Measurements from ENCODE around the gene INHBA. TPM values are rescaled to one million over a fixed set of nuclear protein-coding genes. Genes with fewer than 3 reads are reported as not detected.

The INHBA gene
- total and polyA plus RNA-seq, 2 experiments from 2014 or later: 5.5 to 8.8 TPM

- no peak overlapping the region for H3K4me2 ChIP-seq (ENCODE audit: unreplicated experiment)
- no peaks in the 10 kb centered on the region for H3K79me2 ChIP-seq (ENCODE audit: insufficient read depth)
- H3K9me2 ChIP-seq (ENCODE audit: insufficient read depth): no peaks in the 10 kb centered on the region
- in situ Hi-C loops (cut with MboI): no loop called here
- no peaks in the 10 kb centered on the region for H3K4me1 ChIP-seq (ENCODE audit: insufficient read depth)
- no peak for DNase-seq
- no peak overlapping the region for H3K9ac ChIP-seq
- TF ChIP-seq EZH2phosphoT487 (IDR thresholded peaks at IDR 0.05; ENCODE audit: insufficient read depth, low read depth) (no peak), EZH2 (IDR thresholded peaks at IDR 0.05; ENCODE audit: insufficient read depth, poor library complexity, severe bottlenecking) (no peak)
- no peaks in the 10 kb centered on the region for H3K27me3 ChIP-seq (replicated peaks; ENCODE audit: insufficient read depth)
- H3F3A ChIP-seq (ENCODE audit: insufficient read depth): peaks cover 8% of the 10 kb centered on the region; the same call in 1 of the 2 replicates
- H3K36me3 ChIP-seq (ENCODE audit: low read depth): no peaks in the 10 kb centered on the region
- no peak overlapping the region for H2AFZ ChIP-seq
- WGBS, 2 experiments (ENCODE audit: low coverage in 1 of 2, low lambda C conversion rate in 2 of 2, missing lambda C conversion rate in 2 of 2): 97% methylated on average over 3 of the region's 3 CpGs
- no peaks in the 10 kb centered on the region for H4K20me1 ChIP-seq (ENCODE audit: insufficient read depth)
- H3K27ac ChIP-seq: no peak overlapping the region
- no peaks in the 10 kb centered on the region for H3K9me3 ChIP-seq (ENCODE audit: low read depth)
- no peak overlapping the region for H3K4me3 ChIP-seq
These were observed 32.3 kb upstream of the INHBA start for GRCh38 chr7:41735206-41735605.

- Histone ChIP-seq H3K9me3 (ENCODE audit: low read depth) (no peaks in the 10 kb centered on the region), H3K9ac (no peak overlapping the region), H3K4me1 (ENCODE audit: insufficient read depth) (no peaks in the 10 kb centered on the region), H4K20me1 (ENCODE audit: insufficient read depth) (no peaks in the 10 kb centered on the region), H3K4me3 (no peak overlapping the region), H3K27ac (no peak overlapping the region), H3K4me2 (ENCODE audit: unreplicated experiment) (no peak overlapping the region), H3F3A (ENCODE audit: insufficient read depth) (peaks cover 8% of the 10 kb centered on the region; the same call in 1 of the 2 replicates), H3K9me2 (ENCODE audit: insufficient read depth) (no peaks in the 10 kb centered on the region), H3K27me3 (replicated peaks; ENCODE audit: insufficient read depth) (no peaks in the 10 kb centered on the region), H3K79me2 (ENCODE audit: insufficient read depth) (no peaks in the 10 kb centered on the region), H3K36me3 (ENCODE audit: low read depth) (no peaks in the 10 kb centered on the region), H2AFZ (no peak overlapping the region; the same call in 1 of the 2 replicates)
- in situ Hi-C loops (cut with MboI): no loop called here
- DNase-seq: peak; percentile 37
- TF ChIP-seq EZH2phosphoT487 (IDR thresholded peaks at IDR 0.05; ENCODE audit: insufficient read depth, low read depth) (no peak), EZH2 (IDR thresholded peaks at IDR 0.05; ENCODE audit: insufficient read depth, poor library complexity, severe bottlenecking) (no peak)
- WGBS, 2 experiments (ENCODE audit: low coverage in 1 of 2, low lambda C conversion rate in 2 of 2, missing lambda C conversion rate in 2 of 2): 86 to 88% methylated on average over 7 of the region's 7 CpGs
These were observed 30.0 kb upstream of the INHBA start for GRCh38 chr7:41732843-41733306.

GRCh38 chr7:41732436-41732785 lies 29.5 kb upstream of the INHBA start:
- Histone ChIP-seq H3F3A (ENCODE audit: insufficient read depth) (peaks cover 8% of the 10 kb centered on the region; the same call in 1 of the 2 replicates), H2AFZ (no peak overlapping the region), H3K4me1 (ENCODE audit: insufficient read depth) (no peaks in the 10 kb centered on the region), H3K4me2 (ENCODE audit: unreplicated experiment) (no peak overlapping the region), H3K27me3 (replicated peaks; ENCODE audit: insufficient read depth) (no peaks in the 10 kb centered on the region), H3K79me2 (ENCODE audit: insufficient read depth) (no peaks in the 10 kb centered on the region), H3K4me3 (no peak overlapping the region), H3K27ac (no peak overlapping the region), H3K9ac (no peak overlapping the region), H3K9me2 (ENCODE audit: insufficient read depth) (no peaks in the 10 kb centered on the region), H4K20me1 (ENCODE audit: insufficient read depth) (no peaks in the 10 kb centered on the region), H3K36me3 (ENCODE audit: low read depth) (no peaks in the 10 kb centered on the region), H3K9me3 (ENCODE audit: low read depth) (no peaks in the 10 kb centered on the region)
- DNase-seq: no peak
- in situ Hi-C loops (cut with MboI): no loop called here
- WGBS, 2 experiments (ENCODE audit: low coverage in 1 of 2, low lambda C conversion rate in 2 of 2, missing lambda C conversion rate in 2 of 2): 36 to 40% methylated on average over 3 of the region's 3 CpGs
- no peak for TF ChIP-seq EZH2 (IDR thresholded peaks at IDR 0.05; ENCODE audit: insufficient read depth, poor library complexity, severe bottlenecking)
- no peak for TF ChIP-seq EZH2phosphoT487 (IDR thresholded peaks at IDR 0.05; ENCODE audit: insufficient read depth, low read depth)

GRCh38 chr7:41731493-41732435 lies 28.9 kb upstream of the INHBA start:
- Histone ChIP-seq H3K36me3 (ENCODE audit: low read depth) (no peaks in the 10 kb centered on the region), H3K9ac (no peak overlapping the region), H3F3A (ENCODE audit: insufficient read depth) (peaks cover 8% of the 10 kb centered on the region; the same call in 1 of the 2 replicates), H3K9me3 (ENCODE audit: low read depth) (no peaks in the 10 kb centered on the region), H3K4me2 (ENCODE audit: unreplicated experiment) (no peak overlapping the region), H3K4me3 (no peak overlapping the region), H3K27me3 (replicated peaks; ENCODE audit: insufficient read depth) (no peaks in the 10 kb centered on the region), H3K79me2 (ENCODE audit: insufficient read depth) (no peaks in the 10 kb centered on the region), H3K27ac (no peak overlapping the region), H3K9me2 (ENCODE audit: insufficient read depth) (no peaks in the 10 kb centered on the region), H2AFZ (no peak overlapping the region), H3K4me1 (ENCODE audit: insufficient read depth) (no peaks in the 10 kb centered on the region), H4K20me1 (ENCODE audit: insufficient read depth) (no peaks in the 10 kb centered on the region)
- DNase-seq: peak; percentile 40
- TF ChIP-seq EZH2phosphoT487 (IDR thresholded peaks at IDR 0.05; ENCODE audit: insufficient read depth, low read depth) (no peak), EZH2 (IDR thresholded peaks at IDR 0.05; ENCODE audit: insufficient read depth, poor library complexity, severe bottlenecking) (no peak)
- 67 to 70% methylated on average over 7 of the region's 7 CpGs for whole genome bisulfite sequencing, 2 experiments (ENCODE audit: low coverage in 1 of 2, low lambda C conversion rate in 2 of 2, missing lambda C conversion rate in 2 of 2)
- in situ Hi-C loops (cut with MboI): no loop called here

Data from GM23248 (cell line).